ENCODE measurements around the gene SERTAD2.

DNA sequence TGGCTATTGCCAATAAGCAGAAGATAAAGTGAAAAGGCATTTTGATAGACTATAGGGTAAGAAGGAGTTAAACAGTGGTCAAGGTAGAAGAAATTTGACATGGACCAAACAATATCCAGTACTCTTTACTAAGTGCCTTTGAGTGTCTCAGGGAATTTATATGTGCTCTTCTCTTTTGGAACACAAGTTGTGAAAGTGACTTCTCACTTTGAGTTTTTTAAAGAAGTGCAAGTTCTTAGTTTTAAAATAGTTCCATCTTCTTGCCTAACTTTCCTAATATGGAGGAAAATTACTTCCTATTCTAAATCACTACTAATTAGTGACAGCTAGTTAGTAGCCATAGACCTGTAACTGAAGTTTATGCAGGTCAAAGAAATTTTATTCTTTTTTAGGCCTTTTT is 66.2 kb downstream of the SERTAD2 start:
- TF ChIP-seq, protein P1, sequence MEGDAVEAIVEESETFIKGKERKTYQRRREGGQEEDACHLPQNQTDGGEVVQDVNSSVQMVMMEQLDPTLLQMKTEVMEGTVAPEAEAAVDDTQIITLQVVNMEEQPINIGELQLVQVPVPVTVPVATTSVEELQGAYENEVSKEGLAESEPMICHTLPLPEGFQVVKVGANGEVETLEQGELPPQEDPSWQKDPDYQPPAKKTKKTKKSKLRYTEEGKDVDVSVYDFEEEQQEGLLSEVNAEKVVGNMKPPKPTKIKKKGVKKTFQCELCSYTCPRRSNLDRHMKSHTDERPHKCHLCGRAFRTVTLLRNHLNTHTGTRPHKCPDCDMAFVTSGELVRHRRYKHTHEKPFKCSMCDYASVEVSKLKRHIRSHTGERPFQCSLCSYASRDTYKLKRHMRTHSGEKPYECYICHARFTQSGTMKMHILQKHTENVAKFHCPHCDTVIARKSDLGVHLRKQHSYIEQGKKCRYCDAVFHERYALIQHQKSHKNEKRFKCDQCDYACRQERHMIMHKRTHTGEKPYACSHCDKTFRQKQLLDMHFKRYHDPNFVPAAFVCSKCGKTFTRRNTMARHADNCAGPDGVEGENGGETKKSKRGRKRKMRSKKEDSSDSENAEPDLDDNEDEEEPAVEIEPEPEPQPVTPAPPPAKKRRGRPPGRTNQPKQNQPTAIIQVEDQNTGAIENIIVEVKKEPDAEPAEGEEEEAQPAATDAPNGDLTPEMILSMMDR (IDR thresholded peaks at IDR 0.05) = no peak
- no peak for TF ChIP-seq EP300 (IDR thresholded peaks at IDR 0.05; ENCODE audit: low read depth)
- no peak for TF ChIP-seq POLR2A (IDR thresholded peaks at IDR 0.05)
- TF ChIP-seq POLR2AphosphoS5 (IDR thresholded peaks at IDR 0.05) = no peak

Measured in transverse colon (tissue), 4 donors.